K562 (cell line): ENCODE measurements around the gene PHC3. TPM values are rescaled to one million over a fixed set of nuclear protein-coding genes. Genes with fewer than 3 reads are reported as not detected.

Experiments used
- ATAC-seq: fragments of 200-7000 bp; cut with Tn5 transposase; 3 replicates; pipeline ENCODE4 v1.9.1; 2020; ENCODE audit warnings: moderate library complexity
- BruUV-seq: library from RNA; stranded (reverse); fragments of 400-500 nt; replicated peaks from 2 replicates; lab custom pipeline; 2021; lab: Mats Ljungman, UMichigan
- CTCF ChIA-PET: fragments of 300-600 bp; formaldehyde crosslinking; extraction: SDS; loops from one replicate; lab custom pipeline; 2021; ENCODE audit warnings: low intra/inter-chr PET ratio; lab: Yijun Ruan, JAX
- POLR2A ChIA-PET: fragments of 300-600, 350-650 bp; sonication (Branson Sonifier 250); formaldehyde crosslinking; extraction: SDS; loops from one replicate; lab custom pipeline; 2021; ENCODE audit warnings: antibody characterized with exemption, inconsistent platforms; lab: Yijun Ruan, JAX
- DNase-seq, 4 experiments: peaks; one replicate each; pipeline versions ENCODE4 v3.0.0 to v3.0.0-alpha.2; 2011 to 2018; ENCODE audit warnings: low spot score in 3 of 4, mixed read lengths in 3 of 4; ENCODE audit errors: extremely low read depth in 1 of 4
- FAIRE-seq: peaks from 2 replicates; lab custom pipeline; 2011; peaks lifted over from hg19 to GRCh38; lab: Jason Lieb, UNC
- H2AFZ ChIP-seq: 2 replicates; pipeline ENCODE4 v1.6.0; 2011; ENCODE audit warnings: low read depth, low read length, control low read depth, inconsistent platforms
- H3K27ac ChIP-seq: fragments of 200-600 bp; 3 replicates; pipeline ENCODE4 v1.8.0; 2011; ENCODE audit warnings: low read depth, mild to moderate bottlenecking, control low read depth, inconsistent platforms, low read length, moderate library complexity, mixed read lengths; ENCODE audit errors: extremely low read depth
- H3K27me3 ChIP-seq, 2 experiments: fragments of 300-600 bp in 1 of 2; 2 replicates in 1 of 2; 3 replicates in 1 of 2; pipeline versions ENCODE4 v1.6.0 to v1.8.0; 2011; ENCODE audit warnings: inconsistent platforms in 2 of 2, low read length in 2 of 2, mild to moderate bottlenecking in 1 of 2, mixed read lengths in 1 of 2, moderate library complexity in 1 of 2; ENCODE audit not compliant: control insufficient read depth in 2 of 2, insufficient read depth in 2 of 2
- H3K36me3 ChIP-seq: fragments of 300-600 bp; 3 replicates; pipeline ENCODE4 v1.8.0; 2011; ENCODE audit warnings: mild to moderate bottlenecking, low read length, inconsistent platforms; ENCODE audit not compliant: control insufficient read depth, insufficient read depth
- H3K4me1 ChIP-seq, 2 experiments: fragments of 200-600 bp in 1 of 2; replicated peaks in 1 of 2; 2 replicates in 1 of 2; 3 replicates in 1 of 2; pipeline versions ENCODE4 v1.5.1 to v1.8.0; 2011; ENCODE audit warnings: inconsistent platforms in 2 of 2, low read length in 2 of 2, mild to moderate bottlenecking in 1 of 2, mixed read lengths in 1 of 2, moderate library complexity in 1 of 2; ENCODE audit not compliant: control insufficient read depth in 2 of 2, insufficient read depth in 2 of 2
- H3K4me2 ChIP-seq: 2 replicates; pipeline ENCODE4 v1.6.1; 2011; ENCODE audit warnings: low read length, control low read depth, inconsistent platforms, mixed read lengths; ENCODE audit not compliant: insufficient read depth
- H3K4me3 ChIP-seq: fragments of 200-600 bp; sonication (generic), shearing (Covaris generic); 2 replicates; pipeline ENCODE4 v1.5.1; 2016; ENCODE audit warnings: control low read depth, inconsistent platforms
- H3K79me2 ChIP-seq: fragments of 200-600 bp; 3 replicates; pipeline ENCODE4 v1.8.0; 2011; ENCODE audit warnings: low read length, inconsistent platforms; ENCODE audit not compliant: control insufficient read depth, insufficient read depth
- H3K9ac ChIP-seq, 2 experiments: 2 replicates each; pipeline versions ENCODE4 v1.6.0 to v1.6.1; 2011; ENCODE audit warnings: low read depth in 2 of 2, low read length in 2 of 2, control low read depth in 1 of 2, inconsistent platforms in 1 of 2, mild to moderate bottlenecking in 1 of 2, mixed read lengths in 1 of 2; ENCODE audit not compliant: insufficient read depth in 1 of 2
- H3K9me1 ChIP-seq: one replicate; pipeline ENCODE4 v1.6.0; 2011; ENCODE audit warnings: inconsistent platforms, mild to moderate bottlenecking, low read length, moderate library complexity; ENCODE audit not compliant: control insufficient read depth, insufficient read depth
- H3K9me3 ChIP-seq: replicated peaks from 2 replicates; pipeline ENCODE4 v1.5.1; 2011; ENCODE audit warnings: low read depth, low read length, inconsistent platforms; ENCODE audit not compliant: control insufficient read depth, insufficient read depth
- H4K20me1 ChIP-seq: replicated peaks from 2 replicates; pipeline ENCODE4 v1.6.1; 2011; ENCODE audit warnings: low read length, inconsistent platforms, mixed read lengths; ENCODE audit not compliant: control insufficient read depth, insufficient read depth
- BRD4 ChIP-seq: fragments of 200-600 bp; sonication (generic); IDR thresholded peaks from 2 replicates; pipeline ENCODE4 v1.6.1; 2017; ENCODE audit warnings: inconsistent platforms
- C11orf30 ChIP-seq: fragments of 450-650 bp; IDR thresholded peaks from 2 replicates; pipeline ENCODE4 v1.6.1; 2016; ENCODE audit warnings: low read depth, mild to moderate bottlenecking
- CEBPB ChIP-seq: fragments of 450-650 bp; IDR thresholded peaks from 2 replicates; pipeline ENCODE4 v1.6.1; 2016; ENCODE audit warnings: missing genetic modification characterization, missing compliant biosample characterization
- CREBBP ChIP-seq: IDR thresholded peaks from one replicate; pipeline ENCODE4 v1.6.1; 2012; ENCODE audit warnings: low read depth, mild to moderate bottlenecking, control low read depth, inconsistent platforms, low read length
- MAFF ChIP-seq: IDR thresholded peaks from 2 replicates; pipeline ENCODE4 v1.6.1; 2012; ENCODE audit warnings: low read length, improper control_type of control experiment
- MAFG ChIP-seq: fragments of 450-650 bp; conservative IDR thresholded peaks from 2 replicates; pipeline ENCODE4 v1.6.1; 2016; ENCODE audit warnings: missing genetic modification characterization, missing compliant biosample characterization
- MAFK ChIP-seq: IDR thresholded peaks from 2 replicates; pipeline ENCODE4 v1.6.1; 2011; ENCODE audit warnings: low read length, improper control_type of control experiment
- NFE2 ChIP-seq: IDR thresholded peaks from 2 replicates; pipeline ENCODE4 v1.6.1; 2014; ENCODE audit warnings: antibody characterized with exemption, low read depth
- ZNF316 ChIP-seq: fragments of 450-650 bp; IDR thresholded peaks from 2 replicates; pipeline ENCODE4 v1.6.1; 2016
- WGBS: fragments of 100-300 bp; shearing (Covaris generic); methylation state at CpG from one replicate; pipeline ENCODE4 v1.1.6; 2016; ENCODE audit warnings: low coverage, mixed read lengths; ENCODE audit not compliant: insufficient coverage; ENCODE audit errors: missing lambda C conversion rate; 5-methylcytosine and 5-hydroxymethylcytosine counted together
- in situ Hi-C: fragments of 300-500 bp; cut with MboI; formaldehyde crosslinking; loops from 4 replicates; pipeline ENCODE4 v1.15.0; 2018; ENCODE audit warnings: inconsistent platforms, mixed read lengths
- intact Hi-C: fragments of 100-400 bp; cut with micrococcal nuclease; formaldehyde crosslinking; loops from 2 replicates; pipeline ENCODE4 v1.14.2; 2022
- polyA plus RNA-seq, 8 experiments: library from polyadenylated mRNA; depleted of rRNA in 4 of 8; stranded (reverse) in 5 of 8; unstranded in 3 of 8; fragments of >200 nt; fragmentation: Nextera tagmentation in 2 of 8; fragmentation: Illumina TruSeq in 1 of 8; extraction: Ambion mirVana in 2 of 8; extraction: Trizol in 1 of 8; gene quantifications; 2 replicates each; pipeline versions ENCODE4 v1.2.1 to v1.2.3, GENCODE V29; 2011 to 2014; ENCODE audit warnings: inconsistent platforms in 1 of 8, missing spikeins in 1 of 8
- total RNA-seq, 7 experiments: library from RNA; depleted of rRNA in 6 of 7; stranded (reverse); fragments of >200 nt in 6 of 7; fragmentation: Illumina TruSeq in 2 of 7; extraction: Trizol in 2 of 7; gene quantifications; 2 replicates each; pipeline versions ENCODE4 v1.2.1 to v1.2.3, GENCODE V29; 2011 to 2021; ENCODE audit warnings: low replicate concordance in 1 of 7
- TF ChIP-seq, protein P1 (sequence below): IDR thresholded peaks from 3 replicates; pipeline ENCODE4 v1.6.1; 2011; ENCODE audit warnings: borderline replicate concordance, mild to moderate bottlenecking, moderate library complexity; ENCODE audit not compliant: insufficient read length; ENCODE audit errors: extremely low read depth

Gene PHC3
- total and polyA plus RNA-seq, 9 of the 15 experiments (the other 6 are each of a cell fraction or from before 2014, with no cell fraction given), result 3.1 to 21.6 (median 10.5) TPM

DNA sequence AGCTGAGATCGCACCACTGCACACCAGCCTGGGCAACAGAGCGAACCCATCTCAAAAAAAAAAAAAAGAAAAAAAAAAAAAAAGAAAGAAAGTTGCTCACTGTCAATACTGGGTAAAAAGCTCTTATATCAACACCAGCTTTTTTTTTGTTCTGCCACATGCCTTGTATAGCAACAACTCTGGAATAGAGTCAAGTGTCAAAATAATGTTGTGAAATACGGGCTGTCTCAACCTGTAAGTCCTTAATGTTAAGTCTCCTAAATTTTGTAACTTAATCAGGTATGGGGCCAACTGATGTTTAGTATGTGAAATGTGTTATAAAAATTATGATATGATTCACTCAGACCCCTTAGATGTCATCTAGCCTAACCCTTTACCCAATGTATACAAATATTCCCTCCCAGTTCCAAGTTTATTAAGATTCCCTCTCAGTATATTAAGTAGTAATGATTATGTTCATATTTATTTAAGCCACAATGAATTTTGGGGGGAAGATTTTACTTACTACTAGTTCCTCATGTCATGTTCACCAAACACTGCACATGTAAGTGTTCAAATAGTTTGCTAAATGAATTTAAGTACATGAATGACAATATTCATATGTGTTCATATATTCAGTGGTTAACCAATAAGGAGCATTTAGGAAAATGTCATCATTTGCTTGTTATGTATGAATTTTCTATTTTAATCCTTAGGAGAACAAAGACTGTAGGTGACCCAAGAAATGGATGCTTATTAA lies 91.5 kb downstream of the PHC3 start:
- POLR2A ChIA-PET, result interaction anchor here (2.2 kb wide), 1 partner anchor 10 kb away, joined by 9 read pairs; no protein-coding TSS in a partner anchor
- Histone ChIP-seq H3K4me1 (no peaks in the 10 kb centered on the region), H3K79me2 (no peaks in the 10 kb centered on the region), H3K27me3 (no peaks in the 10 kb centered on the region), H3K9ac (no peak overlapping the region), H3K27ac (no peak overlapping the region), H3K9me1 (no peaks in the 10 kb centered on the region), H2AFZ (no peak overlapping the region), H3K36me3 (peaks cover 55% of the 10 kb centered on the region; the same call in 2 of the 3 replicates), H3K4me3 (no peak overlapping the region), H3K9me3 (no peaks in the 10 kb centered on the region), H4K20me1 (no peaks in the 10 kb centered on the region), H3K4me2 (no peak overlapping the region)
- FAIRE-seq, result no peak
- in situ Hi-C loops (no loop called here), intact Hi-C loops (no loop called here)
- no peak for ATAC-seq
- TF ChIP-seq CEBPB (tag), result peak; percentile 15; the same call in 1 of the 2 replicates
- no peak for TF ChIP-seq CREBBP
- no peak for DNase-seq
- BruUV-seq, result no TSS peak
- CTCF ChIA-PET, result no interaction called here
- WGBS, result 96% methylated on average over 2 of the region's 3 CpGs

DNA sequence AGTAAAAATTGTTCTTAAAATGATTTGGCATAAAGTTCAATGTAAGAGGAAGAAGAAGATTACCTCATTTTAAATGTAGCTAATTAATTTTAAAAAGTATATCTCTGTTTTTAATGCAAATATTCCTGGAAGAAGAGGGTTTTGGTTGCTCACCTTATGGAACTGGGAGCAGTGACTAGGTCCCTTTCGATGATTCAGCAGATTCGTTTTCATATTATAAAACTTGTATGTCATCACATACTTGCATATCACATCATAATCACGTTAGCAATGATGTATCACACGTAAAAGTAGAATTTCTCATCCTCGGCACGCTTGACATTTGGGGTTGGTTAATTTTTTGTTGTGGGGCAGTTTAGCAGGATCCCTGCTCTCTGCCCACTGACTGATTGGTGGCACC lies 96.1 kb downstream of the PHC3 start:
- Histone ChIP-seq H3K9ac (no peak overlapping the region), H3K4me2 (no peak overlapping the region), H3K79me2 (no peaks in the 10 kb centered on the region), H3K4me1 (no peaks in the 10 kb centered on the region), H3K4me3 (no peak overlapping the region), H3K9me3 (no peaks in the 10 kb centered on the region), H3K9me1 (no peaks in the 10 kb centered on the region), H4K20me1 (no peaks in the 10 kb centered on the region), H3K36me3 (peaks cover 30% of the 10 kb centered on the region; the same call in 2 of the 3 replicates), H2AFZ (no peak overlapping the region), H3K27me3 (no peaks in the 10 kb centered on the region), H3K27ac (no peak overlapping the region)
- TF ChIP-seq ZNF316 (peak; percentile 94), MAFG (tag) (peak; percentile 83), NFE2 (peak; percentile 48), MAFK (peak; percentile 88), BRD4 (no peak), MAFF (peak; percentile 86), C11orf30 (peak; percentile 88)
- TF ChIP-seq, protein P1, sequence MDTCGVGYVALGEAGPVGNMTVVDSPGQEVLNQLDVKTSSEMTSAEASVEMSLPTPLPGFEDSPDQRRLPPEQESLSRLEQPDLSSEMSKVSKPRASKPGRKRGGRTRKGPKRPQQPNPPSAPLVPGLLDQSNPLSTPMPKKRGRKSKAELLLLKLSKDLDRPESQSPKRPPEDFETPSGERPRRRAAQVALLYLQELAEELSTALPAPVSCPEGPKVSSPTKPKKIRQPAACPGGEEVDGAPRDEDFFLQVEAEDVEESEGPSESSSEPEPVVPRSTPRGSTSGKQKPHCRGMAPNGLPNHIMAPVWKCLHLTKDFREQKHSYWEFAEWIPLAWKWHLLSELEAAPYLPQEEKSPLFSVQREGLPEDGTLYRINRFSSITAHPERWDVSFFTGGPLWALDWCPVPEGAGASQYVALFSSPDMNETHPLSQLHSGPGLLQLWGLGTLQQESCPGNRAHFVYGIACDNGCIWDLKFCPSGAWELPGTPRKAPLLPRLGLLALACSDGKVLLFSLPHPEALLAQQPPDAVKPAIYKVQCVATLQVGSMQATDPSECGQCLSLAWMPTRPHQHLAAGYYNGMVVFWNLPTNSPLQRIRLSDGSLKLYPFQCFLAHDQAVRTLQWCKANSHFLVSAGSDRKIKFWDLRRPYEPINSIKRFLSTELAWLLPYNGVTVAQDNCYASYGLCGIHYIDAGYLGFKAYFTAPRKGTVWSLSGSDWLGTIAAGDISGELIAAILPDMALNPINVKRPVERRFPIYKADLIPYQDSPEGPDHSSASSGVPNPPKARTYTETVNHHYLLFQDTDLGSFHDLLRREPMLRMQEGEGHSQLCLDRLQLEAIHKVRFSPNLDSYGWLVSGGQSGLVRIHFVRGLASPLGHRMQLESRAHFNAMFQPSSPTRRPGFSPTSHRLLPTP, result no peak
- intact Hi-C loops, result no loop called here
- DNase-seq (no peak), ATAC-seq (no peak), FAIRE-seq (no peak)
- 92% methylated on average over 6 of the region's 6 CpGs for WGBS
- BruUV-seq, result no TSS peak
- CTCF ChIA-PET, result no interaction called here
- in situ Hi-C loops, result no loop called here
- POLR2A ChIA-PET, result no interaction called here
